ENCODE results near the gene TNRC6C. TPM values are rescaled to one million over a fixed set of nuclear protein-coding genes. Genes with fewer than 3 reads are reported as not detected.

TNRC6C gene
- total RNA-seq, 2 donors from 2014 or later: 21.1 to 24.5 TPM

- intact Hi-C loops (cut with DNase I): no loop called here
- ATAC-seq: no peak
- no peak for DNase-seq
Measured at GRCh38 chr17:78146471-78146869, 188.0 kb downstream of the TNRC6C start.

- intact Hi-C loops (cut with DNase I): no loop called here
- no peak for ATAC-seq
- DNase-seq: no peak
Measured at GRCh38 chr17:78146881-78147280, 188.4 kb downstream of the TNRC6C start.

DNA sequence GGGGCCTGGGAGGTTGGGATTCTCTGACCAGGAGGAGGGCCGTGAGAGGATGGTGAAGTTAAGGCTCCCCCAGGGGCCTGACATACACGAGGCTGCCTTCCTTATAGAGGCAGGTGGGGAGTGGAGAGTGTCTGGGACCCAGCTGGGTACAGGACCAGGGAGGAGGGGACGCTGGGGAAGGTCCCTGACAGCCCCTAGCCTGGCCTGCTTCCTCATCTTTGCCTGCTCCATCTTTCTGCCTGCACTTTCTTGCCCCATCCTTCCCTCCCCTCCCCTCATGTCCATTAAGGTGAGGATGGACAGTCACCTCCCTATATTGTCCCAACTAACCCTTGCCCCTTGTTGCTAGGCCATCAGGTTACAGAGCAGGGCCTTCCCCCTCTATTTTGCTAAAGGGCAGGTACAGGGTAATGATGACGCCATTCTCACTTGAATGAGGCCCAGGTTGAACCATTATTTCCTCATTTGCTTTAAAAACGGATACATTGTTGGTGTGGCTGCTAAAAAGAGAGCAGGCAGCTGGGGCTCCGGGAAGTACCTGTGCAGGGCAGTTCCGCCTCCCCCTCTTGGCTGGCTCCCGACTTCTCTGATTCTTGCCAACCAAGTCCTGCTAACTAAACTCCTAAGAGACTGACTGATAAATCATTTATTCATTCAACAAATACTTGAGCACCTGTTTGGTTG, 189.0 kb downstream of the TNRC6C start:
- ATAC-seq: no peak
- intact Hi-C loops (cut with DNase I): no loop called here
- no peak for DNase-seq

DNA sequence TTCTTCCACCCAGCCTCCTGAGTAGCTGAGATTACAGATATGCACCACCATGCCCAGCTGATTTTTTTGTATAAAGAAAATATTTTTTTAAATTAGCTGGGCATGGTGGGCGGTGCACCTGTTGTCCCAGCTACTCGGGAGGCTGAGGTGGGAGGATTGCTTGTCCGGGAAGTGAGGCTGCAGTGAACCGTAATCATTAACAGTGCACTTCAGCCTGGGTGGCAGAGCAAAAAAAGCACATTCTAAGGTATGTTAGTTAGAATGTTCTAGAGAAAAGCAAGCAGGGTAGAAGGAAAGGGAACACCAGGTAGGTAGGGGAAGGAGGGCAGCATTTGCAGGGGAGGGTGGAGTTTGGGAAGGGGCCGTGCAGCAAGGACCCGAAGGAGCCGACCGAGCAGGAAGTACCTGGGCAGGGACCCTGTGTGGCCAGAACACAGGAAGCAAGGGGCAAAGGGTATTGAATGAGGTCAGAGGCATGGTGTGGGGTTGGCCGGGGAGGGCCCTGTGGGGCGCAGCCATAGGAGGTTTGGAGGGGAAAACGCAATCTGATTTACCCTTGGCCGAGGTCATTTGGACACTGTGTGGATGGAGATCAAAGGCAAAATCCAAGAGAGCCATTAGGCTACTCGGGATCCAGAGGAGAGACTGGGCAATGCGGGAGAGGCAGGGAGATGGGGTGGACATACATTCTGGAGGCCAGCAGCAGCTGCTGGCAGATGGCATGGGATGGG, 189.9 kb downstream of the TNRC6C start:
- ATAC-seq (no peak), DNase-seq (no peak)
- intact Hi-C loops (cut with DNase I): no loop called here

DNA sequence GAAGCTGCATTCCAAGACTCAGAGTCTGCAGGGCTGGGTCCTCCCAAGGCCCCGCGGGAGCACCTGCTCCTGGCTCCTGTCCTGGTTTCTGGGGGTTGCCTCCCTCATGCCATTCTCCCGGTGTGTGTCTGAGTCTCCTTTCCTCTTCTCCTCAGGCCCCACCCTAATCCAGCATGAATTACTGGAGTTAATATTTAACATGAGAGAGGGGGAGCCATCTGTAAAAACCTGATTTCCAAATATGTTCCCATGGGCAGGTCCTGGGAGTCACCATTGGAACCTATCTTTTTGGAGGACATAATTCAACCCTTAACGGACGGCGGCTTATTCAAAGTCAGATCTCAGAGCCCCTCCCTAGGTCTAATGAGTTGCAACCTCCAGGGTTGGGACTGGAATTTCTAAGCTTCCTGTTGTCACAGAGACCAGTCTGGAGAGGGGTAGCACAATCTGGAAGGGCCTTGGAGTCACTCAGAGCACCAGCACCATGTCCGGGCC, 193.1 kb downstream of the TNRC6C start:
- ATAC-seq: peak in 1 of 2 donors; percentile 34
- intact Hi-C loops (cut with DNase I): no loop called here

DNA sequence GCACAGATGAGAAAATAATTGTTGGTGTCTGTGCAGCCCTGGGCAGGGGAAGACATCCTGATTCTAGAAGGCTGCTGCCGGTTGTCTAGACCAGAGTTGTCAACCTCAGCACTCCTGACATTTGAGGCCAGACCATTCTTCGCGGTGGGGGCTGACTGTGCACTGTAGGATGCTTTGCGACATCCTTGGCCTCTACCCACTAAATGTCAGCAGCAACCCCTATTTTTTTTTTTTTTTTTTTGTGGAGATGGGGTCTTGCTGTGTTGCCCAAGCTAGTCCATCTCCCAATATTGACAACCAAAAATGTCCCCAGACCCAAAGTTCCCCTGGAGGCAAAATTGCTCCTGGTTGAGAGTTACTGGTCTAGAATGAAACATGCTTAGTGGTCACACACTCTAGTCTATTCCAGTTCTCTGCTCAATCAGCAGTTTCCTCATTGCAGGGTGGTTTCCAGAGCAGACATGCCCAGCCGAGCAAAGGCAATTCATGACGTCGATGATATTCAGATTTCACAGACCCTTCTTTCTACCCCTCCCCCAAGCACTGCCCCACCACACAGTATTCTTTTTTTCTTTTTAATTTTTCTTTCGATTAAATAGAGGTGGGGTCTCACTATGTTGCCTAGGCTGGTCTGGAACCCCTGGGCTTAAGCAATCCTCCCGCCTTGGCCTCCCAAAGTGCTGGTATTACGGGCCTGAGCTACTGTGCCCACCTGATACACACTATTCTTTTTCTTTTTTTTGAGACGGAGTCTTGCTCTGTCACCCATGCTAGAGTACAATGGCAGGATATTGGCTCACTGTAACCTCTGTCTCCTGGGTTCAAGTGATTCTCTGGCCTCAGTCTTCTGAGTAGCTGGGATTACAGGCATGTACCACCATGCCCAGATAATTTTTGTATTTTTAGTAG, 196.7 kb downstream of the TNRC6C start:
- DNase-seq (no peak), ATAC-seq (peak in 1 of 2 donors; percentile 53)
- intact Hi-C loops (cut with DNase I): no loop called here

More for the DNA sequence above, 193.1 kb downstream of the TNRC6C start:
- DNase-seq: no peak

Other genes starting within 250 kb of the TNRC6C start
- 10 to 100 TPM; 24.9 to 32.0 TPM for gene TMC6, start 170.1 kb downstream of the TNRC6C start, total RNA-seq
- 1 to 10 TPM; 3.8 to 4.3 TPM for gene TMC8, start 172.1 kb downstream of the TNRC6C start, total RNA-seq
- gene C17orf99, start 187.7 kb downstream of the TNRC6C start, total RNA-seq: not detected
- gene SYNGR2, start 209.9 kb downstream of the TNRC6C start, total RNA-seq: 10 to 100 TPM; 73.4 to 84.5 TPM
- 1 to 10 TPM; 1.8 to 7.7 TPM for gene TK1, start 228.3 kb downstream of the TNRC6C start, total RNA-seq
- gene AFMID, start 228.7 kb downstream of the TNRC6C start, total RNA-seq: 10 to 100 TPM; 20.8 to 30.9 TPM

Data from left cardiac atrium (tissue), 4 donors.